Liver (tissue), 9 donors: ENCODE data around the gene MYOG. TPM values are rescaled to one million over a fixed set of nuclear protein-coding genes. Genes with fewer than 3 reads are reported as not detected.

Experiments used
- DNase-seq: peaks from one replicate; pipeline ENCODE4 v3.0.0-alpha.2; 2017; ENCODE audit warnings: low spot score
- H3K27ac ChIP-seq, 2 donors: one replicate each; pipeline ENCODE4 v1.7.0; 2013; ENCODE audit warnings: inconsistent platforms in 2 of 2, low read length in 2 of 2, control low read depth in 1 of 2, low read depth in 1 of 2, mild to moderate bottlenecking in 1 of 2
- H3K27me3 ChIP-seq, 4 donors: one replicate each; pipeline versions ENCODE4 v1.6.1 to v1.7.0; 2013; ENCODE audit warnings: low read length in 3 of 4, inconsistent platforms in 1 of 4, mild to moderate bottlenecking in 1 of 4, moderate library complexity in 1 of 4; ENCODE audit not compliant: control insufficient read depth in 4 of 4, insufficient read depth in 4 of 4
- H3K36me3 ChIP-seq, 4 donors: one replicate each; pipeline versions ENCODE4 v1.6.1 to v1.7.0; 2013; ENCODE audit warnings: low read length in 3 of 4, mild to moderate bottlenecking in 3 of 4, low read depth in 1 of 4, moderate library complexity in 1 of 4; ENCODE audit not compliant: control insufficient read depth in 4 of 4, insufficient read depth in 3 of 4
- H3K4me1 ChIP-seq, 4 donors: one replicate each; pipeline versions ENCODE4 v1.6.1 to v1.7.0; 2013; ENCODE audit warnings: low read length in 3 of 4, mild to moderate bottlenecking in 3 of 4, moderate library complexity in 1 of 4; ENCODE audit not compliant: control insufficient read depth in 4 of 4, insufficient read depth in 4 of 4
- H3K4me3 ChIP-seq, 3 donors: one replicate each; pipeline versions ENCODE4 v1.6.1 to v1.7.0; 2013; ENCODE audit warnings: low read length in 3 of 3, control low read depth in 1 of 3, low read depth in 1 of 3, mild to moderate bottlenecking in 1 of 3
- H3K9ac ChIP-seq, 2 donors: one replicate each; pipeline ENCODE4 v1.7.0; 2013; ENCODE audit warnings: low read length in 2 of 2, mild to moderate bottlenecking in 2 of 2, moderate library complexity in 2 of 2, control low read depth in 1 of 2, low read depth in 1 of 2
- H3K9me3 ChIP-seq, 4 donors: one replicate each; pipeline versions ENCODE4 v1.6.1 to v1.7.0; 2013; ENCODE audit warnings: low read length in 3 of 4; ENCODE audit not compliant: control insufficient read depth in 4 of 4
- ATF3 ChIP-seq: IDR thresholded peaks from 2 replicates; pipeline ENCODE4 v1.6.1; 2016; ENCODE audit warnings: antibody characterized with exemption
- CTCF ChIP-seq: fragments of 150-350 bp; IDR thresholded peaks from 2 replicates; pipeline ENCODE4 v1.5.1; 2017; ENCODE audit warnings: improper control_type of control experiment, low read depth, low read length; ENCODE audit not compliant: missing input control
- FOXA1 ChIP-seq: IDR thresholded peaks from 2 replicates; pipeline ENCODE4 v1.6.1; 2016; ENCODE audit warnings: antibody characterized with exemption
- HNF4A ChIP-seq, 2 donors: conservative IDR thresholded peaks; 2 replicates each; pipeline ENCODE4 v1.6.1; 2016; ENCODE audit warnings: antibody characterized with exemption in 2 of 2, mild to moderate bottlenecking in 2 of 2
- NR2F2 ChIP-seq: IDR thresholded peaks from 2 replicates; pipeline ENCODE4 v1.6.1; 2016; ENCODE audit warnings: antibody characterized with exemption
- RAD21 ChIP-seq, 2 donors: IDR thresholded peaks; 2 replicates each; pipeline ENCODE4 v1.6.1; 2016; ENCODE audit warnings: antibody characterized with exemption in 2 of 2, mild to moderate bottlenecking in 2 of 2
- REST ChIP-seq: IDR thresholded peaks from 2 replicates; pipeline ENCODE4 v1.6.1; 2016; ENCODE audit warnings: antibody characterized with exemption, mild to moderate bottlenecking
- RXRA ChIP-seq, 2 donors: IDR thresholded peaks; 2 replicates each; pipeline ENCODE4 v1.6.1; 2017 to 2018; ENCODE audit warnings: antibody characterized with exemption in 2 of 2, mild to moderate bottlenecking in 1 of 2
- TAF1 ChIP-seq: conservative IDR thresholded peaks from 2 replicates; pipeline ENCODE4 v1.6.1; 2016; ENCODE audit warnings: antibody characterized with exemption, mild to moderate bottlenecking
- WGBS: extraction: QIAGEN DNeasy Blood & Tissue Kit; methylation state at CpG from one replicate; pipeline ENCODE4 v1.1.7; 2013; 5-methylcytosine and 5-hydroxymethylcytosine counted together
- polyA plus RNA-seq, 2 donors: library from polyadenylated mRNA; stranded (reverse) in 1 of 2; unstranded in 1 of 2; fragments of 200-250 nt in 1 of 2; fragments of >200 nt in 1 of 2; fragmentation: Nextera tagmentation in 1 of 2; extraction: Ambion mirVana in 1 of 2; gene quantifications; one replicate each; pipeline versions ENCODE4 v1.2.1 to v1.2.3, GENCODE V29; 2013 to 2015
- total RNA-seq, 2 donors: library from RNA; depleted of rRNA; stranded (reverse); fragments of >200 nt; gene quantifications; one replicate each; pipeline ENCODE4 v1.2.3, GENCODE V29; 2014
- donor health status: healthy.
- donor health status: healthy.
- donor health status: healthy.
- donor health status: healthy.
- donor health status: healthy.

Gene MYOG
- total and polyA plus RNA-seq, 4 donors: not detected

GRCh38 chr1:203124011-203124410, 38.2 kb upstream of the MYOG start (continued):
- no peak for TF ChIP-seq CTCF

- Histone ChIP-seq H3K4me3 (no peak overlapping the region), H3K9me3 (no peaks in the 10 kb centered on the region), H3K27me3 (peaks cover 0 to 3% (median 1%) of the 10 kb centered on the region in 4 donors), H3K27ac (no peak overlapping the region), H3K9ac (no peak overlapping the region), H3K36me3 (no peaks in the 10 kb centered on the region), H3K4me1 (peaks cover 0 to 20% (median under 1%) of the 10 kb centered on the region in 4 donors)
- 93% methylated on average over 2 of the region's 2 CpGs for WGBS
- TF ChIP-seq NR2F2 (no peak), RAD21 (IDR thresholded peaks at IDR 0.05) (no peak), REST (no peak), TAF1 (no peak), FOXA1 (no peak)
- DNase-seq: peak; percentile 16
These were observed 36.3 kb upstream of the MYOG start for GRCh38 chr1:203122159-203122558.

GRCh38 chr1:203121186-203122015, 35.6 kb upstream of the MYOG start:
- 67% methylated on average over 11 of the region's 11 CpGs for WGBS
- no peak for TF ChIP-seq CTCF
- no peak for TF ChIP-seq RXRA (IDR thresholded peaks at IDR 0.05)
- TF ChIP-seq ATF3: no peak
- no peak for TF ChIP-seq TAF1
- no peak for TF ChIP-seq HNF4A (conservative IDR thresholded peaks at IDR 0.05)
- peaks cover 0 to 4% (median 1%) of the 10 kb centered on the region in 4 donors for H3K27me3 ChIP-seq
- H3K9me3 ChIP-seq: no peaks in the 10 kb centered on the region
- DNase-seq: peak; percentile 6
- H3K4me3 ChIP-seq: no peak overlapping the region
- no peak overlapping the region for H3K27ac ChIP-seq
- H3K9ac ChIP-seq: no peak overlapping the region
- peaks cover 0 to 14% (median 0%) of the 10 kb centered on the region in 4 donors for H3K4me1 ChIP-seq
- no peaks in the 10 kb centered on the region for H3K36me3 ChIP-seq
